Stimulated activated CD8-positive, alpha-beta memory T cell treated with anti-CD3 and anti-CD28 coated beads, Interleukin-7, amount 100 ng/mL, for 1 hour (primary cell): ENCODE data around the gene CMTM5.
"Not testable (repeated sequence)": the region's sequence is repeated elsewhere in the genome, so short reads cannot be mapped to it uniquely, and the experiment has no call there.

Experiments used
- DNase-seq, 2 donors: peaks; one replicate each; pipeline ENCODE4 v3.0.0-alpha.2; 2020; ENCODE audit warnings: low read depth in 2 of 2

Gene CMTM5

DNA sequence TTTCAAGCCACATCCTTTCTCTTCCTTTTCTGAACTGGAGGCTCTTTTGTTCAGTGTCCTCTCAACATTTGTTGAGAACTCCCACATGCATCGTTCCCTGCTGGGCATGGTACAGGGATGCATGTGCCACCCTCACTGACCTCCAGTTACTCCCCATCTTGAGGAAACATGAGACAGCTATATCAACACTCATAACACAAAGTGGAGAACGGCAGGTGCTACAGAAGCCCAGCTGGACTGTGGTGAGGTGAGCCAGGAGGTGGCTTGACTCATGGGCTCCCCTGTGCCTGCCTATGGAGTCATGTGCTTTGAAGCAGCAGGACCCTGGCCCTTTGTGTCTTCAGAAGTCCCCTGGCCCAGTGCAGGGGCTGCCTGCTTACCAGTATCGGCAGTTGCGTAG lies 21.5 kb downstream of the CMTM5 start:
- no peak for DNase-seq

GRCh38 chr14:23399136-23399535 lies 22.3 kb downstream of the CMTM5 start:
- DNase-seq, result no peak

- no peak for DNase-seq
Observed at GRCh38 chr14:23399591-23399990, 22.7 kb downstream of the CMTM5 start.

GRCh38 chr14:23400496-23401149 lies 23.8 kb downstream of the CMTM5 start:
- DNase-seq, result not testable (repeated sequence)

GRCh38 chr14:23401291-23401690 lies 24.4 kb downstream of the CMTM5 start:
- DNase-seq, result no peak

GRCh38 chr14:23402296-23403138 lies 25.7 kb downstream of the CMTM5 start:
- no peak for DNase-seq

GRCh38 chr14:23403139-23403438 lies 26.2 kb downstream of the CMTM5 start:
- no peak for DNase-seq

DNA sequence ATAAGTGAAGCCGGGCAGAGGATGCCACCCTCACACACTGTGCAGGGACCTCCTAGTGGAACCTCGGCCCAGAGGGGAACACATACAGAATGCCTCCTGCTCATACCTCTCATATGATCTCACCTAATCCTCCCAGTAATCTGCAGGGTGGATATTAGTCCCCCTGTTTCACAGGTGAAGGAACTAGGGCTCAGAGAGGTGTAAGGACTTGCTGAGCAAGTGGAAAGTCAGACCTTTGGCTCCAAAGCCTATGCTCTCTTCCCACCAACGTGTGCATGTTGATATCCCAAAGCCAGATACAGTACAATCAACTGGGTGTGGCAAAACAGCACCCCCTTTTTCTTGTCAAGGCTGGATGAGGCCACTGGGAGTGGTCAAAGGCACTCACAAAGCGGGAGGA lies 27.1 kb downstream of the CMTM5 start:
- no peak for DNase-seq

DNA sequence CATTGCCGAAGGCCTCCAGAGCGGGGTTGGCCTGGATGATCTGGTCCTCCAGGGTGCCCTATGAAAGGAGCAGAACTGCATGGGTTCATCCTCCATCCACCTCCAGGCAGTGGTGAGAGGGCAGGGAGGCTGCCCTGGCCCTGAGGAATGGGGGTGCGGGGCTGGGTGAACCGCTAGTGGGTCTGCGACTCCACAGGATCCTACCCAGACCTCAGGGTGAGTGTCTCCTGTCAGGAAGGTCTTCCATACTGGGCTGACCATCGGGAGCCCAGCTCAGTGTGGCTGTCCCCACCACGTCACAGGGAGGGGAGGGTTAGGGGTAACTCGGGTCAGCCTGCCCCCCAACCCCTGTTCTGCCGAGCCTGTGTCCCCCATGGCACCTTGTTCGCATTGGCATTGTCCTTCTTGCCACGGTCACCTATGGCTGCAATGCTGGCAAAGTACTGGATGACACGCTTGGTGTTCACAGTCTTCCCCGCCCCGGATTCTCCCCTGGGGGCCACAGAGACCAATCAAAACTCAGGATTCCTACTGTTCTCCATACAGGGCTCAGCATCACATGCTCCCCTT lies 27.6 kb downstream of the CMTM5 start:
- DNase-seq, result no peak

GRCh38 chr14:23405096-23405495 lies 28.2 kb downstream of the CMTM5 start:
- no peak for DNase-seq

GRCh38 chr14:23405516-23406025 lies 28.7 kb downstream of the CMTM5 start:
- DNase-seq, result no peak

- no peak for DNase-seq
Observed at GRCh38 chr14:23406244-23406643, 29.4 kb downstream of the CMTM5 start.

GRCh38 chr14:23406725-23407355 lies 30.0 kb downstream of the CMTM5 start:
- no peak for DNase-seq

DNA sequence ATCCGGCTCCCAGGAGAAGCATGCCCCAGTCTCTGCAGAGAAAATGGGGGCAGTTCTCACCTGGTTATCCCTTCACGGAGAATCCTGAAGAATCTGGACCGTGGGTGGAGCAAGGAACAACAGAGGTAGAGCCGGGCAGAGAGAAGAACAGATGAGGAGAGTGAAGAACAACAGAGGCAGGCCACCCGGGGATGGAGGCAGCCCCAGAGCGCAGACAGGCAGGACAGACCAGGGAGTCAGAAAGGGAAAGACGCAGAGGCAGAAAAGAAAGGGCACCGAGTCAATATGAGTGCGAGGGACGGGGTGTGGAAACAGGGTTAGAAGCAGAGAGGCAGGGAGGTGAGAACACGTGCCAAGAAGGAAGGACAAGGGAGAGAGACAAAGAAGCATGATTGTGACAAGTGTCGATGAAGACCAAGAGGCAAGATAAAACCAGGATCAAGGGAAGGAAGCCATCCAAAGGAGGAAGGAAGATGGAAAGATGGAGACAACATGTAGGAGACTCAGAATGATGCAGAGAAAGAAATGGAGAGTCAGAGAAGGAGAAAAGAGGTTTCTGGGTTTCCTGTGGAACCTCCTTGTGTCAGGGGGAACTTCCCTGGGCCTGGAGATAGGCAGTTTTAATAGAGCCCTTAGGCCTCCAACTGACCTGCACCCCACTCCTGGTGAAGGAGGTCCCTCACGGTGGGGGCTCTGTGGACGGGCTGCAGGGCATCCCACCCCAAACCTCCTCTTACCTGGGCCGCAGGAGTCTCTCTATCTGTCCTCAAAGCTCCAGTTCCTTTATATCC lies 30.9 kb downstream of the CMTM5 start, which contains the start of gene MYH6:
Gene MYH6, minus strand, starts transcription at position 758 of the 791 bp plus-strand sequence. CDS start 1,050 bp downstream, outside the sequence.
- no peak for DNase-seq

DNA sequence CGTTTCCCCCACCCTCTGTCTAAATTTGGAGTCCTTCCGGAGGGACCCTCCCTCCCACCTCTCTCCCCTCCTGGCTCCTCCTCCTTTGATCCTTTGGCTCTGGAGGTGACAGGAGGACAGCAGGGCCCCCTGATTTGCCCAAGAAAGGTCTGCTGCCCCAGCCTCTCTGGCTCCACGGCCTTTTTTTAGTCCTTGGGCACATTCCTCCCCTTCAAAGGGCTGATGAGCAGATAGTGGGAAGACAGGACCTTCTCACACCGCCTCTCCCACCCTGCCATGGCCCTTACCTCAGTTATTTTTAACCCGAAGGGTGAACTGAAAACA lies 31.4 kb downstream of the CMTM5 start:
- no peak for DNase-seq

DNA sequence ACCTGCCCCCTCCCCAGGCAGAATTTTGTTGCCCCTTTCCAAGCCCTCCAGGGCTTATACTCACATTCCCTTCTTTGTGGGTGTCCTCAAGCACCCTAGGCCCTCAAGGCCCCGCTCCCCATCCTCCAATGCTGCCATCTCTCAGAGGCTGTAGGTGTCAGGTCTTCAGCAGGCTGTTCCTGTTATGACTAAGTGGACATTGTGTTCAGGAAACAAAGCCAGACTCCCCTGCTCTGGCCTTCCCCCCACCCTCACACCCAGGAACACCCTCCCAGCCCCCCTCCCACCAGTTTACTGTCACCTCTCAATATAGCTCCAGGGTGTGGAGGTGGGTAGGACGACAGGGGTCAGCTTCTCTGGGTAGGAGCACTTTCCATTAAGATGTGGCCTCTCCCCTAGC lies 32.6 kb downstream of the CMTM5 start:
- DNase-seq, result no peak

DNA sequence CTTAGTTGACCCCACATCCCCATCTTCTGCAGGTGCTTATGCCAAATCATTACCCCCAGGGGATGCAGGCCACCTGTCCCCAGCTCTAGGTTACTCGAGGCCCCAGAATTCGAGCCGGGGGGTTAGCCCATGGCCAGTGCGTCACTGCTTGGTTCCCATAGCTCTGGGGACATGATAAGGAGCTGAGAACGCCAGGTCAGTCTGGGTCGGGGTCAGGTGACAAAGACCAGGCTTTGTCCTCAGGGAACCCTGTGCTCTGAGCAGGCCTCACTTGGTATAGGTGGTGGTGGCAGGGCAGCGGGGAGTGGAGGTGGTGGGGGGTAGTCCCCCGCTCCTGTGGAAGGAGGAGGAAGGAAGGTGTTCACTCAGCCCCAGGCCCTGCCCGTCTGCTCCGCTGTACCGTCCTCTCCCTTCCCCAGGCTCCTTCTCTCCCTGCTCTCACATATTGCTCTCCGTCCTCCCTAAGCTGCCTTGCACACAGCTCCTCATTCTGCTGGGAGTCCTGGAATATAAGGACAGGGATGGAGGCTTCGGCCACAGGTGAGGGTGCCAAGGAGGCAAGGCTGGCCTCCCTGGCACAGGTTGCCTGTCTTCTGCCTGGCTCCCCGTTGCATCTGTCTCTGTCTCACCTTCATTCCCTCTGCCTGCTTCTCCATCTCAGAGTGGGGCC lies 33.3 kb downstream of the CMTM5 start:
- DNase-seq, result no peak

DNA sequence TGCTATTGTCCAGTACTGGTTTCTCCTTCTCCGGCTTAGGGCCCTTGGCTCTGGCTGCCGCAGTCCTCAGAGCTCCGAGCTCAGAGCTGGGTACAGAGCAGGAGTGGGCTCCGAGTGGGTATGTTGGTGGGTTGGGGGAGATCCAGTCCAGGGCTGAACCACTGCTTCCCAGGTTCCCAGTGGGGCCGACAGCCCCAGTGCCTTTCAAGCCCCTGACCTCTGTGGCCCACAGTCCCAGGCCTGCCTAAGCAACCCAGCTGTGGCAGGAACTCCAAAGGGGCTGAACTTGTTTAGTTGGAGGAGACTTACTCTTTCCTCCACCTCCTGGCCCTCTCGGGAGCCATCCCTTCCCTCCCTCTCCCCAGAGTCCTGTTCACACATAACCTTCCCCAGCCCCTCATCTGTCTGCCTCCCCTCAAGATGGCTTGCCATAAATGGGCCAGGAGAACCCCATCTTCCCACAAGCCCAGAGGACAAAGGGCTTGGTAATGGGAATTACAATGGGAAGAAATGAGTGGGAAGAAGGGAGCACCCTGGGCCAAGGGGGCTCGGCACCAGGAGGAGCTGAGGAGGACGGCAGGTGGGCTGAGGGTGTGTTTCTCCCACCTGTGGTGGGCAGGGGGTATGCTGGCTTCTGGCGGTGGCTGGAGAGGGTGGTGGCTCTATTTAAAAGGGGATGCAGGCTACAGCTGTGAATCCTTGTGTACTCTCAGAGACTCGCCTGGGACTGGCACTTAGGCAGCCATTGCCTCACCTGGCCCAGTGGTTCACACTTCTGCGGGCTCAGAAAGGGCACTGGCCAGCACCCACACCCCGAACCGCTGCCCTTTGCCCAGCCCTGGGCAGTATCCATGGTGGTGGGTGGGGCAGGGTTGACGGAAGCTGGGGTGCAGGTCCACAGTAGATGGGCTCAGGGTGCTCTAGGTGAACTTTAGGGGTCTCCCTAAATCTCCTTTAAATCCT lies 35.0 kb downstream of the CMTM5 start:
- DNase-seq, result no peak

GRCh38 chr14:23413681-23414080 lies 36.8 kb downstream of the CMTM5 start:
- no peak for DNase-seq

GRCh38 chr14:23414254-23414653 lies 37.4 kb downstream of the CMTM5 start:
- no peak for DNase-seq
